Measurements from ENCODE around the gene CEP104.

CEP104 gene

GRCh38 chr1:3799976-3800685 is 56.9 kb downstream of the CEP104 start:
- no peak for DNase-seq (ENCODE audit: low read depth in 2 of 2)

GRCh38 chr1:3796215-3797061 is 60.6 kb downstream of the CEP104 start, which contains the start of gene LRRC47:
Gene LRRC47 (minus strand): TSS chr1:3796498. CDS start chr1:3796476, 22 bp downstream.
- DNase-seq (ENCODE audit: low read depth in 2 of 2) = peak; percentile 92 to 94

GRCh38 chr1:3795453-3796214 is 61.4 kb downstream of the CEP104 start:
- no peak for DNase-seq (ENCODE audit: low read depth in 2 of 2)

- no peak for DNase-seq (ENCODE audit: low read depth in 2 of 2)
Observed at GRCh38 chr1:3790952-3791351, 66.1 kb downstream of the CEP104 start.

GRCh38 chr1:3790500-3790923 is 66.5 kb downstream of the CEP104 start:
- DNase-seq (ENCODE audit: low read depth in 2 of 2) = no peak

GRCh38 chr1:3789421-3790300 is 67.3 kb downstream of the CEP104 start:
- no peak for DNase-seq (ENCODE audit: low read depth in 2 of 2)

- no peak for DNase-seq (ENCODE audit: low read depth in 2 of 2)
Observed at GRCh38 chr1:3788756-3789420, 68.1 kb downstream of the CEP104 start.

- DNase-seq (ENCODE audit: low read depth in 2 of 2) = no peak
Observed at GRCh38 chr1:3787745-3788605, 69.0 kb downstream of the CEP104 start.

GRCh38 chr1:3787349-3787715 is 69.7 kb downstream of the CEP104 start:
- peak in 1 of 2 donors; percentile 40 for DNase-seq (ENCODE audit: low read depth in 2 of 2)

- DNase-seq (ENCODE audit: low read depth in 2 of 2) = no peak
Observed at GRCh38 chr1:3786468-3787348, 70.3 kb downstream of the CEP104 start.

GRCh38 chr1:3785456-3786157 is 71.4 kb downstream of the CEP104 start:
- no peak for DNase-seq (ENCODE audit: low read depth in 2 of 2)

GRCh38 chr1:3785045-3785444 is 72.0 kb downstream of the CEP104 start:
- DNase-seq (ENCODE audit: low read depth in 2 of 2) = no peak

- no peak for DNase-seq (ENCODE audit: low read depth in 2 of 2)
Observed at GRCh38 chr1:3783651-3784474, 73.1 kb downstream of the CEP104 start.

- DNase-seq (ENCODE audit: low read depth in 2 of 2) = no peak
Observed at GRCh38 chr1:3780901-3781300, 76.1 kb downstream of the CEP104 start.

GRCh38 chr1:3779912-3780416 is 77.0 kb downstream of the CEP104 start:
- no peak for DNase-seq (ENCODE audit: low read depth in 2 of 2)

- no peak for DNase-seq (ENCODE audit: low read depth in 2 of 2)
Observed at GRCh38 chr1:3779265-3779911, 77.6 kb downstream of the CEP104 start.

Measured in stimulated activated CD8-positive, alpha-beta memory T cell treated with anti-CD3 and anti-CD28 coated beads, Interleukin-2, amount 100 ng/mL, for 48 hours (primary cell).